Smooth muscle cell (in vitro differentiated cells): ENCODE data around the gene EBPL. TPM values are rescaled to one million over a fixed set of nuclear protein-coding genes. Genes with fewer than 3 reads are reported as not detected.
"Not testable (repeated sequence)": the region's sequence is repeated elsewhere in the genome, so short reads cannot be mapped to it uniquely, and the experiment has no call there.

Experiments
- DNase-seq: peaks from one replicate; lab custom pipeline; 2025; ENCODE audit not compliant: unreplicated experiment; lab: John Stamatoyannopoulos, UW
- H2AFZ ChIP-seq: fragments of 200-600 bp; sonication (generic); 2 replicates; pipeline ENCODE4 v1.6.0; 2016; ENCODE audit warnings: antibody characterized with exemption, low read depth, mild to moderate bottlenecking
- H3F3A ChIP-seq: fragments of 200-600 bp; sonication (generic); 2 replicates; pipeline ENCODE4 v1.6.0; 2017; ENCODE audit warnings: antibody characterized with exemption, low read depth
- H3K27ac ChIP-seq: fragments of 200-600 bp; sonication (generic); 2 replicates; pipeline ENCODE4 v1.5.1; 2016; ENCODE audit warnings: low read depth, mild to moderate bottlenecking
- H3K27me3 ChIP-seq: fragments of 200-600 bp; sonication (generic); 2 replicates; pipeline ENCODE4 v1.6.1; 2016; ENCODE audit warnings: low read depth, mild to moderate bottlenecking
- H3K36me3 ChIP-seq: fragments of 200-600 bp; sonication (generic); 2 replicates; pipeline ENCODE4 v1.5.1; 2016; ENCODE audit warnings: low read depth
- H3K4me1 ChIP-seq: fragments of 200-600 bp; sonication (generic); 2 replicates; pipeline ENCODE4 v1.5.1; 2016; ENCODE audit warnings: low read depth
- H3K4me2 ChIP-seq: fragments of 200-600 bp; sonication (generic); 2 replicates; pipeline ENCODE4 v1.6.0; 2016; ENCODE audit warnings: mild to moderate bottlenecking
- H3K4me3 ChIP-seq: fragments of 200-600 bp; sonication (generic); 2 replicates; pipeline ENCODE4 v1.5.1; 2016; ENCODE audit warnings: mild to moderate bottlenecking
- H3K79me2 ChIP-seq: fragments of 200-600 bp; sonication (generic); 2 replicates; pipeline ENCODE4 v1.6.0; 2016; ENCODE audit warnings: low read depth, mild to moderate bottlenecking
- H3K9ac ChIP-seq: fragments of 200-600 bp; sonication (generic); 2 replicates; pipeline ENCODE4 v1.6.0; 2016; ENCODE audit warnings: low read depth
- H3K9me3 ChIP-seq: fragments of 200-600 bp; sonication (generic); replicated peaks from 2 replicates; pipeline ENCODE4 v1.5.1; 2016; ENCODE audit warnings: low read depth
- H4K20me1 ChIP-seq: fragments of 200-600 bp; sonication (generic); 2 replicates; pipeline ENCODE4 v1.6.0; 2016; ENCODE audit warnings: low read depth
- CTCF ChIP-seq: fragments of 200-600 bp; sonication (generic); IDR thresholded peaks from 2 replicates; pipeline ENCODE4 v1.5.1; 2017; ENCODE audit warnings: borderline replicate concordance, mild to moderate bottlenecking, antibody characterized with exemption; ENCODE audit not compliant: insufficient read depth, poor library complexity, severe bottlenecking
- WGBS: methylation state at CpG from one replicate; pipeline ENCODE4 v1.1.7; 2016; ENCODE audit warnings: low lambda C conversion rate; 5-methylcytosine and 5-hydroxymethylcytosine counted together
- polyA plus RNA-seq: library from polyadenylated mRNA; unstranded; fragments of >200 nt; fragmentation: Nextera tagmentation; extraction: Ambion mirVana; gene quantifications from 2 replicates; pipeline ENCODE4 v1.2.1, GENCODE V29; 2016
- total RNA-seq: library from RNA; depleted of rRNA; stranded (reverse); fragments of >200 nt; gene quantifications from 2 replicates; pipeline ENCODE4 v1.2.3, GENCODE V29; 2014

The EBPL gene
- total and polyA plus RNA-seq, 2 experiments from 2014 or later = 86.5 to 108 TPM

DNA sequence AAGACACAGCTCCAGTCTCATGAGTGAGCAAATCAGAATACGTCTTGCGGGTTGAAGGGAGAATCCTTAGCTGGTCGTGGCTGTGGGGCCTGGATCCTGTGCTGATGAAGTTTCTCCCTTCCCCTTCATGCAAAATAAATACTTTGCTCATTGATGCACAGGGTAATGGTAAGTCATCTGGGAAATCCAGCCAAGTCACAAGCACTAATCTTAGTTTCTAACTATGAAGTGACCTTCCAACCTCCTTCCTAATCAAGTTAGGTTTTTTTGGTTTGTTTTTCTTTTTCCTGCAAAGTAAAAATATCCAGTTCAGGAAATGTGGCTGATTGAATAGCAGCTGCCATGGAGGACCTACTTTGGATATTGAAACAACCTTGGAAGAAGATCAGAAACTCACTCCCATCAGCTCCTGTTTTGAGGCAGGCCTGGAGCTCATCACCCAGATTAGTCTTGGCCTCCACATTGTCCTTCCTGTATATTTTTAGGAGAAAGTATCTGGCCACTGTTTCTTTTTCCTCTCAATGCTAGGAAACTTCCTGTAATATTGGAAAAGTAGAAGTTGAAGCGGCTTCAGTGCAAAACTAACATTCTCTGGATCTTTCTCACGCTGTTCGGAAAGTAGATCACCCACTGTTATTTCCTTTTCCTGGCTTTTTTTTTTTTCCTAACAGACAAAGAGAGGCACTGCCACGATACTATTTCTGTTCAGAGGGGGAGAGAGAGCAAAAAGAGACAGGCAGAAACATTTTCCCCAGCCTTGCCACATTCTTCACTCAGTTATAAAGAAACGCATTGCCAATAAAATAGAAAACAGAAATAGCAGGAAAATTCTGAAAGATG, 75.2 kb downstream of the EBPL start:
- no peak for TF ChIP-seq CTCF
- Histone ChIP-seq H3K9ac (no peak overlapping the region), H3K9me3 (no peaks in the 10 kb centered on the region), H3K27ac (no peak overlapping the region), H3K4me1 (peaks cover 5% of the 10 kb centered on the region), H2AFZ (peak overlapping the region; percentile 5), H3F3A (no peaks in the 10 kb centered on the region), H3K36me3 (no peaks in the 10 kb centered on the region), H3K4me2 (no peak overlapping the region), H3K4me3 (no peak overlapping the region), H4K20me1 (no peaks in the 10 kb centered on the region), H3K79me2 (no peaks in the 10 kb centered on the region), H3K27me3 (no peaks in the 10 kb centered on the region)
- WGBS = 78% methylated on average over 8 of the region's 8 CpGs
- no peak for DNase-seq

DNA sequence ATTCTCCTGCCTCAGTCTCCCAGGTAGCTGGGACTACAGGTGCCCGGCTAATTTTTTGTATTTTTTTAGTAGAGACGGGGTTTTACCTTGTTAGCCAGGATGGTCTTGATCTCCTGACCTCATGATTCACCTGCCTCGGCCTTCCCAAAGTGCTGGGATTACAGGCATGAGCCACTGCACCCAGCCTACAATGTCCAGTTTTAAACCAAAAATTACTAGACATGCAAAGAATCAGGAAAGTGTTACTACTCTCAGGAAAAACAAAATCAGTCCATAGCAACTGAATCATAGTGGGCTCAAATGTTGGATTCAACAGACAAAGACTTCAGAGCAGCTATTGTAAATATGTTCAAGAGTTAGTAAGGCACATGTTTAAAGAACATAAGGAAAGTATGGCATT, 79.2 kb downstream of the EBPL start:
- H3K27ac ChIP-seq, H2AFZ ChIP-seq, H3K9me3 ChIP-seq, H3K4me3 ChIP-seq, H3F3A ChIP-seq, DNase-seq, H3K4me2 ChIP-seq, H3K9ac ChIP-seq, H4K20me1 ChIP-seq, H3K79me2 ChIP-seq, H3K27me3 ChIP-seq, H3K36me3 ChIP-seq: not testable (repeated sequence)
- 95% methylated on average over 3 of the region's 3 CpGs for WGBS
- peaks cover 10% of the 10 kb centered on the region for H3K4me1 ChIP-seq

Other genes starting within 250 kb of the EBPL start
- gene CAB39L, start 247.4 kb downstream of the EBPL start, total RNA-seq = 13.8 and 19.7 TPM in 2 replicates
- gene CAB39L, start 247.4 kb downstream of the EBPL start, polyA plus RNA-seq = 10.1 and 13.2 TPM in 2 replicates
- 4.9 and 8.5 TPM in 2 replicates for gene SETDB2, start 247.2 kb downstream of the EBPL start, total RNA-seq
- 3.5 and 4.5 TPM in 2 replicates for gene SETDB2, start 247.2 kb downstream of the EBPL start, polyA plus RNA-seq
- 25.9 and 30.3 TPM in 2 replicates for gene PHF11, start 195.5 kb downstream of the EBPL start, total RNA-seq
- 21.0 and 22.9 TPM in 2 replicates for gene PHF11, start 195.5 kb downstream of the EBPL start, polyA plus RNA-seq
- 26.8 and 28.5 TPM in 2 replicates for gene RCBTB1, start 105.9 kb downstream of the EBPL start, total RNA-seq
- 10.7 and 12.4 TPM in 2 replicates for gene RCBTB1, start 105.9 kb downstream of the EBPL start, polyA plus RNA-seq
- 0.13 TPM in 1 of 2 replicates, not detected in the other for gene ARL11, start 63.0 kb downstream of the EBPL start, total RNA-seq
- 0.17 TPM in 1 of 2 replicates, not detected in the other for gene ARL11, start 63.0 kb downstream of the EBPL start, polyA plus RNA-seq
- gene KPNA3, start 101.2 kb upstream of the EBPL start, total RNA-seq = 36.2 and 38.9 TPM in 2 replicates
- 19.0 and 22.7 TPM in 2 replicates for gene KPNA3, start 101.2 kb upstream of the EBPL start, polyA plus RNA-seq
- gene SPRYD7, start 244.9 kb upstream of the EBPL start, total RNA-seq = 8.1 and 13.2 TPM in 2 replicates
- gene SPRYD7, start 244.9 kb upstream of the EBPL start, polyA plus RNA-seq = 15.8 and 16.1 TPM in 2 replicates